Tibial artery (tissue), 4 donors: Measurements from ENCODE around the gene ALG13.
A peak's percentile ranks its signal among the peaks of the same experiment; 100 is the strongest.

Experiments used
- DNase-seq, 2 donors: peaks; one replicate each; pipeline ENCODE4 v3.0.0-alpha.2; 2019
- H3K27ac ChIP-seq, 2 donors: fragments of 200-600 bp; sonication (generic) in 1 of 2; 1 replicate in 1 of 2; 2 replicates in 1 of 2; pipeline ENCODE4 v1.5.1; 2018 to 2019; ENCODE audit warnings: mild to moderate bottlenecking in 1 of 2
- H3K27me3 ChIP-seq, 2 donors: fragments of 200-600 bp; sonication (generic) in 1 of 2; one replicate each; pipeline versions ENCODE4 v1.5.1 to v1.6.0; 2016 to 2019
- H3K36me3 ChIP-seq, 3 donors: fragments of 200-600 bp; sonication (generic) in 2 of 3; one replicate each; pipeline ENCODE4 v1.5.1; 2016 to 2019; ENCODE audit warnings: mild to moderate bottlenecking in 2 of 3
- H3K4me1 ChIP-seq, 4 donors: fragments of 200-600 bp; sonication (generic) in 2 of 4; 1 replicate in 3 of 4; 2 replicates in 1 of 4; pipeline ENCODE4 v1.5.1; 2016 to 2019
- H3K4me3 ChIP-seq, 2 donors: fragments of 200-600 bp; sonication (generic) in 1 of 2; 1 replicate in 1 of 2; 2 replicates in 1 of 2; pipeline ENCODE4 v1.5.1; 2018 to 2019; ENCODE audit warnings: mild to moderate bottlenecking in 2 of 2
- H3K9me3 ChIP-seq, 3 donors: fragments of 200-600 bp; sonication (generic) in 1 of 3; one replicate each; pipeline ENCODE4 v1.5.1; 2016 to 2019
- CTCF ChIP-seq, 2 experiments: fragments of 200-600 bp in 1 of 2; fragments of 450-650 bp in 1 of 2; IDR thresholded peaks; one replicate each; pipeline ENCODE4 v1.5.1; 2017 to 2019; ENCODE audit warnings: antibody characterized with exemption in 2 of 2, mild to moderate bottlenecking in 1 of 2, moderate library complexity in 1 of 2
- intact Hi-C: fragments of 100-400 bp; cut with DNase I; formaldehyde crosslinking; loops from one replicate; pipeline ENCODE4 v1.15.0; 2023; ENCODE audit warnings: low total_unique reads

The ALG13 gene

GRCh38 chrX:111671668-111672067 is 9.3 kb upstream of the ALG13 start:
- Histone ChIP-seq H3K4me1 (no peaks in the 10 kb centered on the region), H3K27ac (no peak overlapping the region), H3K36me3 (no peaks in the 10 kb centered on the region), H3K4me3 (no peak overlapping the region), H3K9me3 (no peaks in the 10 kb centered on the region), H3K27me3 (no peaks in the 10 kb centered on the region)
- no peak for DNase-seq
- no peak for TF ChIP-seq CTCF (IDR thresholded peaks at IDR 0.05)
- intact Hi-C loops: no loop called here

GRCh38 chrX:111687305-111687704 is 6.3 kb downstream of the ALG13 start:
- intact Hi-C loops: no loop called here
- H3K36me3 ChIP-seq: peaks cover 0 to 6% (median 5%) of the 10 kb centered on the region in 3 donors
- TF ChIP-seq CTCF (IDR thresholded peaks at IDR 0.05): no peak
- DNase-seq: no peak
- H3K4me1 ChIP-seq: peaks cover 0 to 8% (median 0%) of the 10 kb centered on the region in 4 donors
- H3K9me3 ChIP-seq: no peaks in the 10 kb centered on the region
- no peak overlapping the region for H3K27ac ChIP-seq
- no peaks in the 10 kb centered on the region for H3K27me3 ChIP-seq
- no peak overlapping the region for H3K4me3 ChIP-seq

GRCh38 chrX:111695297-111695880 is 14.4 kb downstream of the ALG13 start:
- no peak for TF ChIP-seq CTCF (IDR thresholded peaks at IDR 0.05)
- DNase-seq: no peak
- H3K4me3 ChIP-seq: no peak overlapping the region
- no peaks in the 10 kb centered on the region for H3K27me3 ChIP-seq
- intact Hi-C loops: no loop called here
- peaks cover 0 to 6% (median 0%) of the 10 kb centered on the region in 4 donors for H3K4me1 ChIP-seq
- H3K27ac ChIP-seq: peak overlapping the region in 1 of 2 donors; percentile 30
- H3K9me3 ChIP-seq: no peaks in the 10 kb centered on the region
- peaks cover 0 to 6% (median 0%) of the 10 kb centered on the region in 3 donors for H3K36me3 ChIP-seq

GRCh38 chrX:111719426-111720210 is 38.6 kb downstream of the ALG13 start:
- Histone ChIP-seq H3K4me3 (no peak overlapping the region), H3K9me3 (no peaks in the 10 kb centered on the region), H3K27me3 (no peaks in the 10 kb centered on the region), H3K4me1 (no peaks in the 10 kb centered on the region), H3K27ac (no peak overlapping the region), H3K36me3 (no peaks in the 10 kb centered on the region)
- no peak for DNase-seq
- intact Hi-C loops: no loop called here
- TF ChIP-seq CTCF (IDR thresholded peaks at IDR 0.05): no peak

- H3K36me3 ChIP-seq: peaks cover 4 to 9% (median 9%) of the 10 kb centered on the region in 3 donors
- no peak for DNase-seq
- no peak overlapping the region for H3K27ac ChIP-seq
- no peaks in the 10 kb centered on the region for H3K9me3 ChIP-seq
- intact Hi-C loops: no loop called here
- H3K4me1 ChIP-seq: no peaks in the 10 kb centered on the region
- no peak overlapping the region for H3K4me3 ChIP-seq
- TF ChIP-seq CTCF (IDR thresholded peaks at IDR 0.05): no peak
- no peaks in the 10 kb centered on the region for H3K27me3 ChIP-seq
Measured at GRCh38 chrX:111728096-111728495, 47.1 kb downstream of the ALG13 start.
